ENCODE data around the gene ASPDH.

Gene ASPDH

GRCh38 chr19:50512999-50513745 is 541 bp downstream of the ASPDH start:
- no peak for FAIRE-seq

GRCh38 chr19:50512112-50512998 is 1.4 kb downstream of the ASPDH start:
- no peak for FAIRE-seq

- FAIRE-seq: peak; percentile 97
Measured at GRCh38 chr19:50511069-50511822, 2.5 kb downstream of the ASPDH start, which contains the start of gene JOSD2. TSS of gene JOSD2 (minus strand) at chr19:50511191. CDS start at chr19:50510431, 760 bp downstream.

GRCh38 chr19:50510700-50511068 is 3.0 kb downstream of the ASPDH start:
- FAIRE-seq: no peak

GRCh38 chr19:50510121-50510670 is 3.5 kb downstream of the ASPDH start:
- FAIRE-seq: no peak

- FAIRE-seq: no peak
Measured at GRCh38 chr19:50509366-50509765, 4.3 kb downstream of the ASPDH start.

GRCh38 chr19:50508843-50509190 is 4.9 kb downstream of the ASPDH start:
- no peak for FAIRE-seq

- FAIRE-seq: no peak
Measured at GRCh38 chr19:50507376-50507775, 6.3 kb downstream of the ASPDH start.

- no peak for FAIRE-seq
Measured at GRCh38 chr19:50506700-50507099, 7.0 kb downstream of the ASPDH start.

GRCh38 chr19:50505856-50506611 is 7.7 kb downstream of the ASPDH start:
- FAIRE-seq: no peak

GRCh38 chr19:50501568-50502475 is 11.9 kb downstream of the ASPDH start:
- FAIRE-seq: no peak

- no peak for FAIRE-seq
Measured at GRCh38 chr19:50501186-50501567, 12.5 kb downstream of the ASPDH start.

- FAIRE-seq: no peak
Measured at GRCh38 chr19:50500753-50501151, 13.0 kb downstream of the ASPDH start.

GRCh38 chr19:50500060-50500752 is 13.5 kb downstream of the ASPDH start:
- no peak for FAIRE-seq

- no peak for FAIRE-seq
Measured at GRCh38 chr19:50498219-50499056, 15.3 kb downstream of the ASPDH start.

GRCh38 chr19:50497022-50497405 is 16.7 kb downstream of the ASPDH start:
- no peak for FAIRE-seq

- FAIRE-seq: no peak
Measured at GRCh38 chr19:50496189-50497021, 17.3 kb downstream of the ASPDH start.

GRCh38 chr19:50495020-50495531 is 18.6 kb downstream of the ASPDH start:
- no peak for FAIRE-seq
